GM21576 (cell line): ENCODE results near the gene KYNU.
"Not testable (repeated sequence)": the region's sequence is repeated elsewhere in the genome, so short reads cannot be mapped to it uniquely, and the experiment has no call there.

ENCODE experiments used
- ATAC-seq: cut with Tn5 transposase; IDR thresholded peaks from one replicate; pipeline ENCODE4 v1.9.1; 2021; ENCODE audit warnings: mild to moderate bottlenecking, moderate library complexity; ENCODE audit not compliant: unreplicated experiment

KYNU gene

DNA sequence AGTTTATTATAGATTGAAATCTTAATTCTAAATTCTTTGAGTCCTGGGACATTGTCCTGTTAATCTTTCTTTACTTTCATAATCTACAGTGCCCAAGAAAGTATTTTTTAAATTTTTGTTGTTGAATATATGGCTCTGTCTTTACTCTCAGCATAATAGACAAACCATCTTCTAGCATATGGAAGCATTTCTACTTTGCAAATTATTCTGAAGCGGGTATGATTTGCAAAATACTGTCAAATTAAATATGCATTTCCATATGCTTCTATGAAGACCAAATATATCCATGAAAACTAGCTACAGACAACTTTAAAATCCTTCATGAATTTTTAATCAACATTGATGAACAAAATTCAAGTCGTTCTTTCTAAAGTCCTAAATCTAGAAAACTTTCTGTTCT, 117.2 kb downstream of the KYNU start:
- no peak for ATAC-seq

DNA sequence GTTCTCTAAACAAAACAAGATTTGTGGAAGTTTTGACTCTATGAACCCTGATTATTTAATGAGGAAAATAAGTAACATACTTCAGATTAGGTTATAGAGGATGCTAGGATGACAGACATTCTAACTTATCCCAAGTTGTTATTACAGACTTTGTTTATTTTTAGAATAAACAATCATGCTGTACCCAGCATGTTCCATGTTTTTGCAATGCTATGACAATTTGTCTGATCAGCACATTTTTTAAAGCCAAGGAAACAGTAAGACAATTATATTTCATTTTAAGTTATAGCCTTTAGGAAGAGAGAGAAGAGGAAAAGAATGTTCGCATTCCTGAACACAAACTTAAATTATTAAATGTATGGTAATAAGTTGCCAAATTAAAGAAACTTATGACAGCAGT, 119.8 kb downstream of the KYNU start:
- no peak for ATAC-seq

DNA sequence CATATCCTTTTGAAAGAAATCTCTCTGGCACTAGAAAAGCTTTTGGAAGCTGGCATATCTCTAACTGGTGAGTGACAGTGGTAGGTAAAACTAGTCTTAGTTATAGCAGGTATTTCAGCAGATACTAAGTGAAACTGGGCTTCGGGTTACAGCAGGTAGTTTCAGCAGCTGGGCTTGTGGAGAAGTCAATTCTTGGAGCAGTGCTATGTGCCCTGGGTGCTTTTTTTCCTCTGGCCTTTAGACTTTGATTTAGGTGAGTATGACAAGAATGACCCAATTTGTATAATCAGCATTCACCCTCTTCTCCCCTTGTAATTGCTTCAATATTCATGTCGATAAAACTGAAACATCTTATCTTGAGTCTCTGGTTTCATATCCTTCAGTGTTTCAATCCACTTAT, 123.1 kb downstream of the KYNU start:
- no peak for ATAC-seq

DNA sequence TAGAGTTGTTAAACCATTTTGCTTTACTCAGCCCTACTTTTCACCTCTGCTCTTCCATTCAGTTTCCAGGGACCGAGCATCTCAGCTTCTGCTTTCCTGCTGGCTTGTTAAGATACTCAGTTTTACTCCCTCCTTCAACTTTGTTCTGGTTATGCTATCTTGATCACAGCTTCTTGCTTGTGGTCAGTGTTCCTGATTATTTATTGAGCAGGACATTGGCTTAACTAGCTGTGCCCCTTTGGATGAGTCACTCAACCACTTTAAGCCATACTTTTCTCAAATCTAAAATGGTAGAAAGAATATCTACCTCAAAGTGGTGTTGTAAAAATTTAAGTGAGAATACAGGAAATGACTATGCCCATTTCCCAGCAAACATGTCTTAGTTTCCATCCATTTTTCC, 124.0 kb downstream of the KYNU start:
- ATAC-seq = no peak

DNA sequence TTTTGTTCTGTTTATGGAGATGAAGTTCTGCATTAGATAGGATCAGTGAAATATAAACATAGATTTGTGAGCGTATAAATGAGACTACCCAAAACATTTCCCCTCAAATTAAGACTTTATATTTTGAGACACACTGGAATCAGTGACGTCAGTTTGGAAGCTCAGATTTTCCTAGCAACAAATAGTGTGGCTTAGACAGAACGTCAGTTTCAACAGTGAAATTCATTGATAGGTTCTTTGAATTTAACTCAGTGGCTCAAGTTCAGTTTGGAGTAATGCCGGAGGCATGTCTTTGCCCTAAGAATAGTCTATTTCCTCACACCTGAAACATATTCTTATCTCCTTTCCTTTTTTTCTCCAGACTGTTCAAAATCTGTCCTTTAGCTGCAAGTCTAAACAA, 138.2 kb downstream of the KYNU start:
- no peak for ATAC-seq

DNA sequence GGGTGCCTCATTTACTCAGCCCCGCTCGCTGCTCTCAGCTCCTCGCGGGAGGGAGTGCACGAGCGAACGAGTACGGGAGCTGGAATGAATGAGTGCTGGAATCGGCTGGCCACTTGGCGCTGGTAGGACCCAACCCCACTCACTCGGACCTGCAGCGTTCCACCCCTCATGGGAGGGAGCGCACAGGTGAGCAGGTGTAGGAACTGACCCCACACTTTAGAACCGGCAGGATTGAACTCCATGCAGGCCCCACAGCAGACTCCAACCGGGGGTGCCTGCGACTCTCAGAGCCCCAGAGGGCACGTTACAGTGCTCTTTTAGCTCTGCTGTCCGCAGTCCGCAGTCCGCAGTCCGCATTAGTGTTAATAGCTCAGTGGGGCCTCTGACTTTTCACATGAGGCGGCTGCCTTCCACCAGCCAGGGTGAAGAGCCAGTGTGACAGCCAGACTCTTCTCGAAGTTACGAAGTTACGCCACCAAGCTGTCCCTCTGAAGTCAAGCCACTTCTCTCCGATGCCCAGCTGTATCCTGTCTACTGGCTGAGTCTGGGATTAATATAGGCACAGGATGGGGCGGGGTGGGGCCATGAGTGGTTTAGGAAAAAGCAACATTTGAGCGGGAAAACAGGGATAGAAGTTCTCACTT, 149.1 kb downstream of the KYNU start:
- no peak for ATAC-seq

DNA sequence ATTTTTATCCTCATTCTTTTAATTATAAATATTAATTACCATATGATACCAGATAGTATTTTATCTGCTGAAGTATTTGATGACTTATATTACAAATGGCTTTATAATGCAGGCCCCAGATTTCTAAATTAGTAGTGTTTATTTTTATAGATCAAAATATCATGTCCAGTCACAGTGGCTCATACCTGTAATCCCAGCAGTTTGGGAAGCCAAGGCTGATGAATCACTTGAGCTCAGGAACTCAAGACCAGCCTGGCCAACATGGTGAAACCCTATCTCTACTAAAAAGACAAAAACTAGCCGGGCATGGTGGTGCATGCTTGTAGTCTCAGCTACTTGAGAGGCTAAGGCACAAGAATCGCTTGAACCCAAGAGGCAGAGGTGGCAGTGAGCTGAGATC, 151.7 kb downstream of the KYNU start:
- no peak for ATAC-seq

DNA sequence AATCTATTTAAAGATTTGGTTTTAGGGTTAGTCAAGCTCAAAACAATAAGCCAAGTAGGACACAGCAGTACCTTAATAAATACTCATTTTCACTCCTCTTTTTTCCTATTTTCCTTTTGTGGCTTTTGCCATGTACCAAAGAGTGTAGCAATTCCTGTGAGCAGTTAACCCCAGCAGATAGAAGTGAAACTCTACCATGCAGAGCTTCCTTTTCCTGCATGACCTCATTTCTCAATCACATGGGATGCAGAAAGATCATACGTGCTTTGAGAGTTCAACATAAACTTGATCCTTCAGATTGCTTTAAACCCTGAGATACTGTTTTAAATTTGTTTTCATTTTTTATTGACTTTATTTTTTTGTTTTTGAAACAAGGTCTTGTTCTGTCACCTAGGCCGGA, 152.7 kb downstream of the KYNU start:
- peak; percentile 47 for ATAC-seq

DNA sequence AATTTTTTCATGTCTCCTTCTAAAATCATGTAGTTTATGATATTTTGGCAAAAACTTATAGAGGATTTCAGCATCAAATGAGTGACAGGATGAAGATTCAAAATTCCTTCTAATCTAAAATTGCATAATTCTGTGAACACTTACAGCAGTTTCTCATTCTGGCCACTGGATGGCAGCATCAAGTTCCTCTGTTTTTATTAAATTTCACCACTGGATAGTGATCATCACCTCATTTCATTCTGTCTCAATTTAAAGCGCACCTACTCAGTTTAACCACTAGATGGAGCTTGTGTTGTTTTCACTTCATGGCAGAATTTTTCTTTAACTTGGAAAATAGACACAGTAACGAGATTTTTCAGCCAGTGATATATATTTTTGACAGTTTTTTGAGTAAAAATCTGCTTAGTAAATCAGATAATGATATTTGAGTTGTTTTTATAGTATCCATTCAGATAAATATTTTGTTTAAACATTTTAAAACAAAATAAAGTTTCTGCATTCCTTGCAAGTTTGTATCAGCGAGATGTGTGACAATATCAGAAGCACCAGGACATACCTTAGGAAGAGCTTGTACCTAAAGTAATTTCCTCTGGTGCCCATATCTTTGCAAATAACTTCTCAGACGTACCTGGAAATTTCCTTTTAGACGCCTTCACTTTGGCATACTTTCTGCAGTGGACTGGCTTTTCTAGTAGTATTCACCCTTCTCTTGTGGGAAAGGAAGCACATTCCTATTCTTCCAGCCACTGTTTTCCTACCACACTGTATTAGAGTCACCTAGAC, 157.0 kb downstream of the KYNU start:
- ATAC-seq = peak; percentile 88

DNA sequence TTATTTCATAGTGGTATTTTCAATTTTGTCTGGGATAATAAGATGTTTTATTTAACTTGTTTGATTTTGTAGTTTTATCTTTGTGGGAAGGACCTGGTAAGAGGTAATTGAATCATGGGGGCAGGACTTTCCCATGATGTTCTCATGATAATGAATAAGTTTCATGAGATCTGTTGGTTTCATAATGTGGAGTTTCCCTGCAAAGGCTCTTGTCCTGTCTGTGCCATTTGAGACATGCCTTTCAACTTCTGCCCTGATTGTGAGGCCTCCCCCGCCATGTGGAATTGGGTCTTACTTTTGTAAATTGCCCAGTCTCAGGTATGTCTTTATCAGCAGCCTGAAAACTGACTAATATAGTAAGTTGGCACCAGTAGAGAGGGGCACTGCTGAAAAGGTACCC, 174.0 kb downstream of the KYNU start:
- ATAC-seq = no peak

DNA sequence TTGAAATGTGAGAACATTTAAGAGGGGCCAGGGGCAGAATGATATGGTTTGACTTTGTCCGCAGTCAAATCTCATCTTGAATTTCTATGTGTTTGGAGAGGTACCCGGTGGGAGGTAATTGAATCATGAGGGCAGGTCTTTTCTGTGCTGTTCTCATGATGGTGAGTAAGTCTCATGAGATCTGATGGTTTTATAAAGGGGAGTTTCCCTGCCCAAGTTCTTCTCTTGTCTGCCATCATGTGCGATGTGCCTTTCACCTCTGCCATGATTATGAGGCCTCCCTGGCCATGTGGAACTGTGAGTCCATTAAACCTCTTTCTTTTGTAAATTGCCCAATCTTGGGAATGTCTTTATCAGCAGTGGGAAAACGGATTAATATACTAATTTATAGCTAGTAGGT, 176.0 kb downstream of the KYNU start:
- not testable (repeated sequence) for ATAC-seq

DNA sequence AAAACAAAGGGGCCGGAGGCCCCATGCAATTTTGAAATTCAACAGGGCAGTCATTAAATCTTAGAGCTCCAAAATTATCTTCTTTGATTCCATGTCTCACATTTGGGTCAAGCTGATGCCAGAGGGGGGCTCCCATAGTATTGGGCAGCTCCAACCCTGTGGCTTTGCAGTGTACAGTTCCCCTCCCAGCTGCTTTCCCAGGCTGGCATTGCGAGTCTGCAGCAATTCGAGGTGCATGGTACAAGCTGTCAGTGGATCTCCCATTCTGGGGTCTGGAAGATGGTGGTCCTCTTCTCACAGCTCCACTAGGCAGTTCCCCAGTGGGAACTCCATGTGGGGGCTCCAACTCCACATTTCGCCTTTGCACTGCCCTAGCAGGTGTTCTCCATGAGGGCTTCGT, 179.1 kb downstream of the KYNU start:
- no peak for ATAC-seq

DNA sequence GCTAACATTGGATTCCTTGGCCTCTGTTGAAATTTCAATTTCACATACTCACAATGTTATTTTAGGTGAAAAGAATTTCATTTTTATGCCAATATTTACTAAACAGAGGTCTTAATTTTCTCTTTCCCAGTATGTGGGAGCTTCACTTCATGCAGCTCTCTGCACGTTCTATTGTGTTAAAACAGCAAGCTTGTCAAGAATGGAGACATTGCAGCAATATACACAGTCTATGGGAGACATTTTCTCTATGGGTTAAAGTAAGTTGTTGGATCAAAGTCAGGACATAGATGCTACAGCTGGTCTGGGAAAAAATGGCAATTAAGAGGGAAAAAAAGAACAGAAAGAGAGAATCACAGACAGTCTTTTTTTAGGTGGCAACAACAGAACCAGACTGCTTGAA, 181.4 kb downstream of the KYNU start:
- ATAC-seq = no peak

DNA sequence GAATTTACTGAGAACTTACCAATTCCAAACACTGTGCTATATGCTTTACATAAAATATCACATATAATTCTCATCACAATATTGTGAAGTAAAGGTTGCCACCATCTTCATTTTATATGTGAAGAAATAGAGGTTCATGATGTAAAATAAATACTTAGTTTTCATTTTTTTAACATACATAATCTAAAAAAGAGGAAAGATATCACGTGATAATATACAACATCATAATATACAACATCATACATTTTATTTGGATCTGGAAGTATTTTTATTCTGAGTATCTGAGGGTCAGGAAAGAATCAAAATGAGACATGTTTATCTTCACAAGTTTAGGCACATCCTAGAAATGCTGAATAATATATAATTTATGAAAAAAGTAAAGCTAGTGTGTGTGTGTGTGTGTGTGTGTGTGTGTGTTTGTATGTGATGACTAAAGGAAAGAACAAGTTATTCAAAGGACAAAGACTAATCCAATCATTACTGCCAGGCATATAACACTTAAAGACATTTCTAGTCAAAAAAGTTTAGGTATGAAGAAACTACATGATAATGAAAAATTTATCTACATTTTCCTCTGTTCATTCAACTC, 186.2 kb downstream of the KYNU start:
- ATAC-seq = no peak

DNA sequence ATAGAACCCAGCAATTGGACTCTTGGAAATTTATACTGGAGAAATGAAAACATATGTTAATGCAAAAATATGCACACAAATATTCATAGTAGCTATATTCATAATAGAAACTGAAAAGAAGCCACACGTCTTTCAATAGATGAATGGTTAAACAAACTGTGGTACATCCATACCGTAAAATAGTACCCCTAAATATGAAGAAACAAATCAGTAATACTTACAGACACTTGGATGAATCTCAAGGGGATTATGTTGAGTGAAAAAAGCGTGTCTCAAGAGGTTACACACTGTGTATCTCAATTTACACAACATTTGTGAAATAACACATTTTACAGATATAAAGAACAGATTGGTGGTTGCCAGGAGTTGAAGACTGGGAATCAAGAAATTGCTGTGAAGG, 190.6 kb downstream of the KYNU start:
- ATAC-seq = no peak

DNA sequence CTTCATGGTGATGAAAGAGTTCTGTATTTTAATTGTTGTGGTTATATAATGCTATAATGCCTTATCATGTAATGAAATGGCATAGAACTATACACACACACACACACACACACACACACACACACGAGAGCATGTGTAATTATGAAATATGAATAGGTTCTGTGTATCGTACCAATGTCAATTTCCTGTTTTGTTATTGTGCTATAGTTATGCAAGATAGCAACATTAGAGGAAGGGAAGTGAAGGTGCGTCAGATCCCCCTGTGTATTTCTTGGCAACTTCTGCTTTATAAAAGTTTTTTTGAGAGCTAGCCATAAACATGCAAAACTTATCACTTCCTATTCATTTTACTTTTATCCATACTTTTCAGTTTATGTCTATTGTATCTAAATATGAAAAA, 191.0 kb downstream of the KYNU start:
- ATAC-seq = no peak

DNA sequence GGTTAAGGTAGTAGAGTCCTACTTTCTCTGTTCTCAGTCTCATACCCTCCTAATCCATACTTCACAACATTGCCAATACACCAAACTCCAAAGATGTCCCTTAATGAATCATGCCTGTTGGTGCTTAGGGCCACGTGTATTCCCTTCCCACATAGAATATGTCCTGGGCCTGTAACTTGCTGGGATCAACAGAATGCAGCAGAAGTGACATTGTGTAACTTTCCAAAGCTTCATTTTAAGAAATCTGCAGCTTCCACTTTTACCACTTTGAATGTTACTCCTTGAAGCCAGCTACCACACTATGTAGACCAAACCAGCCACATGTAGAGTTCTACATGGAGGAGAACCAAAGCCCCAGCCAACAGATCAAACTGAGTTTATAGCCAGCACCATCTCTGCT, 193.2 kb downstream of the KYNU start:
- ATAC-seq = no peak

DNA sequence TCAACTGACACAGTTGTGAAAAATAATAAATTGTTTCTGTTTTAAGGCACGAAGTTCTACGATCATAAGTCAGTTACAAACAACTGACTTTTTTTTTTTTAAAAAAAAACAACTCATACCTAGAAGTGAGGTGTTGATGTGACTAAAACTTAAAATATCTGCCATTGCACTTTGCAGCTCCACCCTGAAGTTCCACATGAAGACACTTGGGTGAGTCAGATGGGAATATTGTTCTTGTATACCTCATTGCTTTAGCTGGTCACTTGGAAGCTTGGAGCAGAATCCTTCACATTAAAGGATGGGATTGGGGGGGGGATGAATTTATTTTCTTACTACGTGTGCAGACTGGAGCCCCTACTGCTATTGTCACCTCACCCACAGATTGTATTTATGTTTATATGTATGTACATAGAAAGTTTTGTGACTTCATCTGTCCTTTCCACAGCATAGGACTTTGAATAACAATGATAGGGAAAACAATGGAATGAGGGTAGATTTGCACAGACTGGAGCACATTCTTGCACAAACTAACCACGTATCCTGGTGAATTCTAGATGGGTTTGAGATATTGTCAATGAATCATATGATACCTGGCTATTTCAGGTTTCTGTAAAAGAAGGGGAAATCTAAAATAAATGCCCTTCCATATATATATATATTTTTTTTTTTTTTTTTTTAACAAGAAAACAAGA, 193.9 kb downstream of the KYNU start:
- no peak for ATAC-seq

DNA sequence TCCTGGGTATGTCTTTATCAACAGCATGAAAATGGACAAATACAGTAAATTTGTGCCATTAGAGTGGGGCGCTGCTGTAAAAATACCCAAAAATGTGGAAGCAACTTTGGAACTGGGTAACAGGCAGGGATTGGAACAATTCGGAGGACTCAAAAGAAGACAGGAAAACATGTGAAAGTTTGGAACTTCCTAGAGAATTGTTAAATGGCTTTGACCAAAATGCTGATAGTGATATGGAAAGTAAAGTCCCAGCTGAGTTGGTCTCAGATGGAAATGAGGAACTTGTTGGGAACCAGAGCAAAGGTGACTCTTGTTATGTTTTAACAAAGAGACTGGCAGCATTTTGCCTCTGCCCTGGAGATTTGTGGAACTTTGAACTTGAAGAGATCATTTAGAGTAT, 197.4 kb downstream of the KYNU start:
- not testable (repeated sequence) for ATAC-seq

DNA sequence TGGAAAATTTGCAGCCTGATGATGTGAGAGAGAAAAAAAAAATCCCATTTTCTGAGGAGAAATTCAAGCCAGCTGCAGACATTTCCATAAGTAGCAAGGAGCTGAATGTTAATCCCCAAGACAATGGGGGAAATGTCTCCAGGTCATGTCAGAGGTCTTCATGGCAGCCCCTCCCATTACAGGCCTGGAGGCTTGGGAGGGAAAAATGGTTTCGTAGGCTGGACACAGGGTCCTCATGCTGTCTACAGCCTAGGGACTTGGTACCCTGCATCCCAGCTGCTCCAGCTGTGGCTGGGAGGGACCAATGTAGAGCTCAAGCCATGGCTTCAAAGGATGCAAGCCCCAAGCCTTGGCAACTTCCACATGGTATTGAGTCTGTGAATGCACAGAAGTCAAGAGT, 198.2 kb downstream of the KYNU start:
- no peak for ATAC-seq

DNA sequence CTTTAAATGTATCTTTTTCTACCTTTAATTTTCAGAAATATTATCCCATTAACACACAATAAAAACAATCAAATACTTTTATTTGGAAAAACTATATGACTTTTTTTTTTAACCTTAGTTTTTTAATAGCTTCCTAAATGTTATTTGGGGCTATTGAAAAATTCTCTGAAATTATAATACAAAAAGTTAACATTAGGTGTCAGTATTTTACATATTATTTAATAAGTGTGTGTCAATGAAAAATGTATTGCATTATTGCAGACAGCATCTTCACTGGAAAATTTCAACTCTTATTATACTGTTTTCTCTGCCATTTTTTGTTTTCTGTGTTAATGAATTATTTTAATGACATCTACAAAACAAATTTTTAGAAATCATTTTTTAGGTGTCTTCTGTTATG, 200.6 kb downstream of the KYNU start:
- ATAC-seq = no peak

DNA sequence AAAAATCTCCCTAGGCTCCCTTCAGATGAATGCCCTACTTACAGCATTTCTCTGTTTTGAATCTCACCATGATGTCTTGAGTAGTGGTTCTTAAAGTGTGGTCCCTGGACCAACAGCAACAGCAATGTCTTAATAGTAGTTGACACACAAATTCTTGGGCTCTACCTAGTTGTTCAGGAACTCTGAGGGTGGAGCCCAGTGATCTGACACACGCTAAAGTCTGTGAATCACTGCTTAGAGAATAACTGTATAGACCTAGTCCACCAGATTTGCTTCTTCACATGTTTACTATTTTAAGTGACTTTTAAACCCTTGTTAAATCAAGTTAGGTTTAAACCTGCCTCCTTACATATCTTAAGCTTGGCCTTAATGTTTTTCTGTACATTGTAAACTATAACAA, 204.2 kb downstream of the KYNU start:
- ATAC-seq = no peak
